ENCODE measurements around the gene UBAP2. TPM values are rescaled to one million over a fixed set of nuclear protein-coding genes. Genes with fewer than 3 reads are reported as not detected.
A peak's percentile ranks its signal among the peaks of the same experiment; 100 is the strongest.

Gene UBAP2
- total and polyA plus RNA-seq, 2 donors (not counting 3 experiments of a cell fraction or from before 2014, with no cell fraction given), result 43.2 to 55.8 TPM

DNA sequence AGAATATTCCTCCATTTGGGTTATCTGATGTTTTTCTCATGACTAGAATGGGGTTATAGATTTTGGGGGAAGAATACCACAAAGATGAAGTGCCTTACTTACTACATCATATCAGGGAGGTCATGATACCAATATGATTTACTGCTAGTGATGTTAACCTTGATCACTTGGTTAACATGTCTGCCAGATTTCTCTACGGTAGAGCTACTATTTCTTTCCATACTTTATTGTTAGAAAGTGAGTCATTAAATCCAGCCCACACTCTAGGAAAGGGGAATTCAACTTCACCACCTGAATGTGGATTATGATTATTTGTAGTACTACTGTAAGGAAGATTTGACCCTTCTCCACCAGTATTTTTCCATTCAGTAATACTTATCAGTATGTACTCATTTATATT, 167.1 kb downstream of the UBAP2 start:
- peaks cover 9% of the 10 kb centered on the region for H4K20me1 ChIP-seq (replicated peaks; ENCODE audit: control insufficient read depth, extremely low read depth, insufficient read depth, low read length)

DNA sequence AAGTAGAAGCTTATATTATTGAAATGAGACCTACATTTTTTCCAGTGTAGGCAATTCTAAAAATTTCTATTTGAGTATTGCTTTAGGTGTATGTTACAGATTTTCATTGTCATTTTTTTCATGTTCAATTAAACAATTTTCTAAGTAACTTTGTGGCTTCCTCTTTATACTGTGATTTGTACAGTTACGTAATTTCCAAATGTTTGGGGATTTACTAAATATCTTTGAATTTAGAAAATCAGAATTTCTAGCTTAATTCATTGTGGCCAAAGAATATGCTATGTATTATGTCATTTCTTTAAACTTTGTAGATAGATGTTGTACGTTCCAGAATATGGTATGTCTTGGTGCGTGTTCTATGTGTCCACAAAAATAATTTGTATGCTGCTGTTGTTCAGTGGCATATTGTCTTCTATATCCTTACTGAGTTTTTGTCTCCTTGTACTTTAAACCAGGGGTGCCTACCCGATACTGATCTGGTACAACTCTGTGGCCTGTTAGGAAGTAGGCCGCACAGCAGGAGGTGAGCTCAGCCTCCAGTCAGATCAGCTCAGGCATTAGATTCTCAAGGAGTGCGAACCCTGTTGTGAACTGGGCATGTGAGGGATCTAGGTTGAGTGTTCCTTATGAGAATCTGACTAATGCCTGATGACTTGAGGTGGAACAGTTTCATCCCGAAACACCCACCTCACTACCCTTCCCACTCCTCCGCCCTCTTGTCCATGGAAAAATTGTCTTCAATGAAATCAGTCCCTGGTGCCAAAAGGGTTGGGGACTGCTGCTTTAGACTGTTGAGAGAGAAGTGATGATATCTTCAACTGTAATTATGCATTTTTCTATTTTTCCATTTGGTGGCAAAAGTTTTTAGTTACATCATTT, 168.2 kb downstream of the UBAP2 start:
- Histone ChIP-seq H3K9ac (replicated peaks; ENCODE audit: extremely low read depth, insufficient read depth, low read length) (no peak overlapping the region), H3K79me2 (ENCODE audit: control insufficient read depth, insufficient read depth, low read length) (peaks cover 96% of the 10 kb centered on the region), H3K9me1 (replicated peaks; ENCODE audit: control insufficient read depth, extremely low read depth, insufficient read depth, low read length) (no peaks in the 10 kb centered on the region), H4K20me1 (replicated peaks; ENCODE audit: control insufficient read depth, extremely low read depth, insufficient read depth, low read length) (peaks cover 8% of the 10 kb centered on the region), H3K4me2 (ENCODE audit: insufficient read depth, low read length) (no peak overlapping the region), H3K9me3 (replicated peaks; ENCODE audit: control insufficient read depth, insufficient read depth, low read length) (no peaks in the 10 kb centered on the region), H3K27me3 (ENCODE audit: control insufficient read depth in 2 of 2, insufficient read depth in 2 of 2, low read length in 2 of 2) (no peaks in the 10 kb centered on the region), H3K4me1 (ENCODE audit: control insufficient read depth, extremely low read depth, insufficient read depth, low read length) (peaks cover 12% of the 10 kb centered on the region), H3K36me3 (ENCODE audit: control insufficient read depth in 2 of 2, extremely low read depth in 1 of 2, insufficient read depth in 2 of 2, low read length in 2 of 2) (no peaks in the 10 kb centered on the region), H3K27ac (ENCODE audit: insufficient read depth, low read depth, low read length) (no peak overlapping the region), H3K4me3 (replicated peaks in 1 of 3; ENCODE audit: insufficient read depth in 1 of 3, low read depth in 1 of 3, low read length in 3 of 3) (no peak overlapping the region), H2AFZ (ENCODE audit: low read depth, low read length) (no peak overlapping the region)
- FAIRE-seq (no peak), DNase-seq (ENCODE audit: low read depth, low spot score) (no peak)
- dilution Hi-C loops (cut with MboI; ENCODE audit: extremely low pct_ligation_motif_present, low sequenced_read_pairs) (no loop called here), intact Hi-C loops (cut with micrococcal nuclease) (no loop called here)
- ChIA-PET POLR2A (no interaction called here), CTCF (interaction anchor here (0.6 to 2.8 kb wide), 2 partner anchors 67 to 121 kb away, joined by 3 to 11 read pairs; no protein-coding TSS in a partner anchor)
- no TSS peak for BruUV-seq (replicated peaks)
- TF ChIP-seq EZH2 (IDR thresholded peaks at IDR 0.05; ENCODE audit: borderline replicate concordance, low read depth, low read length, severe bottlenecking) (no peak), GATA2 (IDR thresholded peaks at IDR 0.05; ENCODE audit: insufficient read depth, insufficient read length, low read depth, low read length) (no peak), FOS (IDR thresholded peaks at IDR 0.05; ENCODE audit: borderline replicate concordance, insufficient read depth, low read length) (no peak), POLR2A (IDR thresholded peaks at IDR 0.05; ENCODE audit: low read depth, low read length) (no peak), MAX (IDR thresholded peaks at IDR 0.05; ENCODE audit: insufficient read depth, insufficient read length) (no peak), POLR2AphosphoS5 (IDR thresholded peaks at IDR 0.05; ENCODE audit: insufficient read depth, low read depth, low read length) (no peak), JUN (IDR thresholded peaks at IDR 0.05; ENCODE audit: borderline replicate concordance, insufficient read depth, insufficient read length, low read depth) (no peak), MYC (IDR thresholded peaks at IDR 0.05; ENCODE audit: low read depth, low read length) (no peak)
- TF ChIP-seq, protein P1, sequence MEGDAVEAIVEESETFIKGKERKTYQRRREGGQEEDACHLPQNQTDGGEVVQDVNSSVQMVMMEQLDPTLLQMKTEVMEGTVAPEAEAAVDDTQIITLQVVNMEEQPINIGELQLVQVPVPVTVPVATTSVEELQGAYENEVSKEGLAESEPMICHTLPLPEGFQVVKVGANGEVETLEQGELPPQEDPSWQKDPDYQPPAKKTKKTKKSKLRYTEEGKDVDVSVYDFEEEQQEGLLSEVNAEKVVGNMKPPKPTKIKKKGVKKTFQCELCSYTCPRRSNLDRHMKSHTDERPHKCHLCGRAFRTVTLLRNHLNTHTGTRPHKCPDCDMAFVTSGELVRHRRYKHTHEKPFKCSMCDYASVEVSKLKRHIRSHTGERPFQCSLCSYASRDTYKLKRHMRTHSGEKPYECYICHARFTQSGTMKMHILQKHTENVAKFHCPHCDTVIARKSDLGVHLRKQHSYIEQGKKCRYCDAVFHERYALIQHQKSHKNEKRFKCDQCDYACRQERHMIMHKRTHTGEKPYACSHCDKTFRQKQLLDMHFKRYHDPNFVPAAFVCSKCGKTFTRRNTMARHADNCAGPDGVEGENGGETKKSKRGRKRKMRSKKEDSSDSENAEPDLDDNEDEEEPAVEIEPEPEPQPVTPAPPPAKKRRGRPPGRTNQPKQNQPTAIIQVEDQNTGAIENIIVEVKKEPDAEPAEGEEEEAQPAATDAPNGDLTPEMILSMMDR (IDR thresholded peaks at IDR 0.05; ENCODE audit: extremely low read depth in 1 of 2, insufficient read depth in 1 of 2, low read depth in 1 of 2, low read length in 2 of 2), result no peak

More for the DNA sequence above, 167.1 kb downstream of the UBAP2 start:
- Histone ChIP-seq H3K36me3 (ENCODE audit: control insufficient read depth in 2 of 2, extremely low read depth in 1 of 2, insufficient read depth in 2 of 2, low read length in 2 of 2) (no peaks in the 10 kb centered on the region), H3K79me2 (ENCODE audit: control insufficient read depth, insufficient read depth, low read length) (peaks cover 95% of the 10 kb centered on the region), H3K9me1 (replicated peaks; ENCODE audit: control insufficient read depth, extremely low read depth, insufficient read depth, low read length) (no peaks in the 10 kb centered on the region), H3K9me3 (replicated peaks; ENCODE audit: control insufficient read depth, insufficient read depth, low read length) (no peaks in the 10 kb centered on the region), H3K9ac (replicated peaks; ENCODE audit: extremely low read depth, insufficient read depth, low read length) (no peak overlapping the region), H3K27ac (ENCODE audit: insufficient read depth, low read depth, low read length) (no peak overlapping the region), H3K4me1 (ENCODE audit: control insufficient read depth, extremely low read depth, insufficient read depth, low read length) (peaks cover 17% of the 10 kb centered on the region), H3K4me3 (replicated peaks in 1 of 3; ENCODE audit: insufficient read depth in 1 of 3, low read depth in 1 of 3, low read length in 3 of 3) (no peak overlapping the region), H3K4me2 (ENCODE audit: insufficient read depth, low read length) (no peak overlapping the region), H2AFZ (ENCODE audit: low read depth, low read length) (no peak overlapping the region), H3K27me3 (ENCODE audit: control insufficient read depth in 2 of 2, insufficient read depth in 2 of 2, low read length in 2 of 2) (no peaks in the 10 kb centered on the region)
- DNase-seq (ENCODE audit: low read depth, low spot score) (peak; percentile 64), FAIRE-seq (no peak)
- ChIA-PET CTCF (interaction anchor here (2.8 kb wide), 1 partner anchor 68 kb away, joined by 11 read pairs; no protein-coding TSS in a partner anchor), POLR2A (no interaction called here)
- intact Hi-C loops (cut with micrococcal nuclease), result no loop called here
- dilution Hi-C loops (cut with MboI; ENCODE audit: extremely low pct_ligation_motif_present, low sequenced_read_pairs), result no loop called here
- TF ChIP-seq POLR2AphosphoS5 (IDR thresholded peaks at IDR 0.05; ENCODE audit: insufficient read depth, low read depth, low read length) (no peak), GATA2 (IDR thresholded peaks at IDR 0.05; ENCODE audit: insufficient read depth, insufficient read length, low read depth, low read length) (no peak), FOS (IDR thresholded peaks at IDR 0.05; ENCODE audit: borderline replicate concordance, insufficient read depth, low read length) (no peak), MAX (IDR thresholded peaks at IDR 0.05; ENCODE audit: insufficient read depth, insufficient read length) (no peak)
- BruUV-seq (replicated peaks), result no TSS peak

All from endothelial cell of umbilical vein (primary cell).